Glutamatergic neuron (in vitro differentiated cells): Measurements from ENCODE around the gene RCAN2. TPM values are rescaled to one million over a fixed set of nuclear protein-coding genes. Genes with fewer than 3 reads are reported as not detected.

ENCODE experiments used
- DNase-seq: peaks from one replicate; pipeline ENCODE4 v3.0.0; 2022
- H3K27ac Mint-ChIP-seq: one replicate; pipeline ENCODE4 v1.8.0; 2020; ENCODE audit warnings: mild to moderate bottlenecking, mixed read lengths, inconsistent platforms; ENCODE audit not compliant: unreplicated experiment
- H3K27me3 Mint-ChIP-seq: one replicate; pipeline ENCODE4 v1.8.0; 2020; ENCODE audit warnings: mild to moderate bottlenecking, moderate library complexity, mixed read lengths, inconsistent platforms; ENCODE audit not compliant: unreplicated experiment
- H3K36me3 Mint-ChIP-seq: one replicate; pipeline ENCODE4 v1.8.0; 2020; ENCODE audit warnings: mild to moderate bottlenecking, mixed read lengths, inconsistent platforms; ENCODE audit not compliant: unreplicated experiment
- H3K4me1 Mint-ChIP-seq: one replicate; pipeline ENCODE4 v1.8.0; 2020; ENCODE audit warnings: mild to moderate bottlenecking, low read depth, mixed read lengths, inconsistent platforms; ENCODE audit not compliant: unreplicated experiment
- H3K4me3 Mint-ChIP-seq: one replicate; pipeline ENCODE4 v1.8.0; 2020; ENCODE audit warnings: mild to moderate bottlenecking, mixed read lengths, inconsistent platforms; ENCODE audit not compliant: unreplicated experiment
- H3K9me3 Mint-ChIP-seq: one replicate; pipeline ENCODE4 v1.8.0; 2020; ENCODE audit warnings: mild to moderate bottlenecking, moderate library complexity, mixed read lengths, inconsistent platforms; ENCODE audit not compliant: unreplicated experiment
- total RNA-seq: library from RNA; stranded (reverse); fragmentation: NEBNext Ultra II Directional; extraction: Animal tissue kit (Norgen Biotek cat#: 25700); gene quantifications from one replicate; pipeline ENCODE4 v1.2.1, GENCODE V29; 2021; ENCODE audit not compliant: unreplicated experiment
- TF ChIP-seq, protein P1 (sequence below): fragments of 200-600 bp; sonication (generic); IDR thresholded peaks from one replicate; pipeline ENCODE4 v1.5.0; 2021; ENCODE audit not compliant: partially characterized antibody, unreplicated experiment

RCAN2 gene
- total RNA-seq, 1 donor from 2014 or later: 21.6 TPM

DNA sequence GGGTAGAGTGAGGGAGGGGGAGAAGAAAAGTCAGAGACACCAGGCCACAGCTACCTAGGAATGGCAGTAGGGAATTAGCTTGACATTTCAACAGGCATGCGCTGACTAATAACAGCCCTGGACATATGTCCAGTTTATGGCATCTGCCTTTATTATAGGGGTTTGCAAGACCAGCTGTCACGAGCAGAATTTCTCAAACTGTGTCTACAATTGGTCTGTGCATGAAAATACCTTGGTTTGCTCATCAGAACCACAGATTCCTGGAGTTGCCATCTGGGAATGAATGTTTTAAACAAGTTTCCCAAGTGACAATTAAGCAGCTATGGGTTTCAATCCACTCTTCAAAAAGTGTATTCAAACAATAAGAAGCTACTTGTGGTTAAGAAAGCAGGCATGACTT, 210.1 kb downstream of the RCAN2 start:
- TF ChIP-seq, protein P1, sequence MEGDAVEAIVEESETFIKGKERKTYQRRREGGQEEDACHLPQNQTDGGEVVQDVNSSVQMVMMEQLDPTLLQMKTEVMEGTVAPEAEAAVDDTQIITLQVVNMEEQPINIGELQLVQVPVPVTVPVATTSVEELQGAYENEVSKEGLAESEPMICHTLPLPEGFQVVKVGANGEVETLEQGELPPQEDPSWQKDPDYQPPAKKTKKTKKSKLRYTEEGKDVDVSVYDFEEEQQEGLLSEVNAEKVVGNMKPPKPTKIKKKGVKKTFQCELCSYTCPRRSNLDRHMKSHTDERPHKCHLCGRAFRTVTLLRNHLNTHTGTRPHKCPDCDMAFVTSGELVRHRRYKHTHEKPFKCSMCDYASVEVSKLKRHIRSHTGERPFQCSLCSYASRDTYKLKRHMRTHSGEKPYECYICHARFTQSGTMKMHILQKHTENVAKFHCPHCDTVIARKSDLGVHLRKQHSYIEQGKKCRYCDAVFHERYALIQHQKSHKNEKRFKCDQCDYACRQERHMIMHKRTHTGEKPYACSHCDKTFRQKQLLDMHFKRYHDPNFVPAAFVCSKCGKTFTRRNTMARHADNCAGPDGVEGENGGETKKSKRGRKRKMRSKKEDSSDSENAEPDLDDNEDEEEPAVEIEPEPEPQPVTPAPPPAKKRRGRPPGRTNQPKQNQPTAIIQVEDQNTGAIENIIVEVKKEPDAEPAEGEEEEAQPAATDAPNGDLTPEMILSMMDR: no peak
- H3K4me3 Mint-ChIP-seq: no peak overlapping the region
- DNase-seq: no peak
- peaks cover 1% of the 10 kb centered on the region for H3K27me3 Mint-ChIP-seq
- H3K36me3 Mint-ChIP-seq: no peaks in the 10 kb centered on the region
- H3K27ac Mint-ChIP-seq: peak overlapping the region; percentile 73
- peaks cover 17% of the 10 kb centered on the region for H3K4me1 Mint-ChIP-seq
- peaks cover 3% of the 10 kb centered on the region for H3K9me3 Mint-ChIP-seq

DNA sequence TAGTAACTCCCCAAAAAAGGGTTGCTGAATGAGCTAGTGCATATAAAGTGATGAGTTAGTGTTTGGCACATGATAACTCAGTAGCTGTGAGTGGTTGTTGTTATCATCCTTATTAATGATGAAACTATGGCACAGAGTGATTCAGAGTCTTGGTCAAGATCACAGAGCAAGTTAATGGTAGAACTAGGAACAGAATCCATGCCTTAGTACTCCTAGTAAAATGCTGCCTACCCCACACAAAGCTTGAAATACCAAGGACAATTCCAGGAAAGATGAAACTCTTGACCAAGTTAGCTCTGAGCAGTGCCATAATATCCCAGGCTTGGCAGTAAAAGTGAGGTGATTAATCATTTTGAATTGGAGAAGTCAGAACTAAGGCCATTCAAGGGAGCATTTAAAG, 211.4 kb downstream of the RCAN2 start:
- Mint-ChIP-seq H3K27ac (no peak overlapping the region), H3K36me3 (no peaks in the 10 kb centered on the region), H3K4me3 (no peak overlapping the region), H3K9me3 (peaks cover 3% of the 10 kb centered on the region), H3K4me1 (peaks cover 17% of the 10 kb centered on the region), H3K27me3 (peaks cover 2% of the 10 kb centered on the region)
- TF ChIP-seq, protein P1: no peak
- DNase-seq: no peak

DNA sequence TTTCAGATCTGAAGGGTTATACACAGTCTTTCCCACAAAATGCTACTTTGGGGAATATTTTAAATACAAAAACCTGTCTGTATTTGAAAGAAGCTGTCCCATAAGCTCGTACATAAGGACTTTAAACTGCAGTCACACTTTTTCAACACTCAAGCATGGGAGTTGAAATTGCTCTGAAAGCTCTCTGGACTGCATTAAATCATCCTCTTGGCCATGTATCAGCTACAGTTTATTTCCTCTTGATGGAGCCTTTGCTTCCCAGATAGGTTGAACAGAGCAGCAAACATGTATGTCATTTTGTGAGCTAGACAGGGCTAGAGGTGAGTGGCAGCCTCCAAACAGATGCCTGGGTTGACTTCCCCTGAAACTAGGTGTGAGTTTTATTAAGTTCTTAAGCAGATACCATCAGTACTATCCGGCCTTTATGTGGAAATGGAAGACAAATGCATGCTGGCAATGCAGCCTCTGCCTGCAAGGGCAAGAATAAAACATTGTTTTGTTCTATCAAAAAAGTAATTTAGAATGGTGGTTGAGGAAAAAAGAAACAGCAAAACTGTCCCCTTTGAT, 214.6 kb downstream of the RCAN2 start:
- TF ChIP-seq, protein P1: no peak
- peaks cover 3% of the 10 kb centered on the region for H3K9me3 Mint-ChIP-seq
- H3K4me1 Mint-ChIP-seq: peaks cover 15% of the 10 kb centered on the region
- no peak overlapping the region for H3K4me3 Mint-ChIP-seq
- H3K27ac Mint-ChIP-seq: no peak overlapping the region
- H3K36me3 Mint-ChIP-seq: no peaks in the 10 kb centered on the region
- DNase-seq: no peak
- peaks cover 2% of the 10 kb centered on the region for H3K27me3 Mint-ChIP-seq

DNA sequence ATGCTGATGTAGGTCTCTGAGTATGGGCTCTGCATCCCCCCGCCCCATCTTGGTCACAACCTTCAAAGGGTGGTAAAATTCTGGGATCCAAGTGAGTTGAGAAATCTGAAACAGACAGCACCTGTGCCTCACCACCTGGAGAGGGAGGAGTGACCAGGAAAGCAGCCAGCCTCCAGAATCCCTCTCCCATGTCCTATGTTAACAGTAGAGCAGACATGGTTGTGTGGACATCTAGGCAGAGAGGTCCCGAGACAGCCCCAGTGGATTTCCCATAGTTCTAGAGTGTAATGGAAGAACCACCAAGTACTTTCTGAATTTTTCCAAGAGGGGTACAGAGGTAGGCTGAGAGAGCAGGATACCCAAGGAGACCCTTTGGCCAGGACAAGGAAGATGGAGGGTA, 216.7 kb downstream of the RCAN2 start:
- no peak overlapping the region for H3K4me3 Mint-ChIP-seq
- H3K27me3 Mint-ChIP-seq: peaks cover 2% of the 10 kb centered on the region

DNA sequence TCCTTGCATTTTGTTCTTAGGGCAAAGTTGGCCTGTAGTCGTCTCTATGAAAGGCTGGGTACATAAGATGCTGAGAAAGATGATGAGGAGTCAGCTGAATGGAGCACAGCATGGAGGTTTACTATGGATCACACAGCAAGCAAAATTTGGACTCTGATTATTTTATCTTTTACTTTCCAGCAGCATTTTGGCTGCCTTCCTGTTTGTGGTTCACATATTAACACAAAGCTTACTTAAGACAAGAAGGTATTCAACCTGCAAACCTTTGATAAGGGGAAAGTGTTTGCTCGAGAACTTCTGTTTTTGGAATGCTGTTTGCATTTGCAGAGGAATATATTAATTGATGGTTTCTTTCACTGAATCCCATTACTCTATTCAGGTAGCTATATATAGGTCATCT, 217.3 kb downstream of the RCAN2 start:
- no peak for DNase-seq
- H3K36me3 Mint-ChIP-seq: no peaks in the 10 kb centered on the region
- TF ChIP-seq, protein P1: no peak
- no peaks in the 10 kb centered on the region for H3K4me1 Mint-ChIP-seq
- H3K9me3 Mint-ChIP-seq: no peaks in the 10 kb centered on the region
- peaks cover 2% of the 10 kb centered on the region for H3K27me3 Mint-ChIP-seq
- no peak overlapping the region for H3K4me3 Mint-ChIP-seq
- H3K27ac Mint-ChIP-seq: no peak overlapping the region

More for the DNA sequence above, 216.7 kb downstream of the RCAN2 start:
- no peaks in the 10 kb centered on the region for H3K36me3 Mint-ChIP-seq
- TF ChIP-seq, protein P1: no peak
- no peak overlapping the region for H3K27ac Mint-ChIP-seq
- H3K4me1 Mint-ChIP-seq: peaks cover 3% of the 10 kb centered on the region
- H3K9me3 Mint-ChIP-seq: no peaks in the 10 kb centered on the region
- DNase-seq: no peak
